PFSK-1 (cell line): ENCODE measurements around the gene PLK4.

Experiments used
- FOXP2 ChIP-seq: optimal IDR thresholded peaks from 2 replicates; pipeline ENCODE3; 2011; ENCODE audit warnings: borderline replicate concordance, control low read depth, inconsistent platforms; ENCODE audit not compliant: insufficient read depth; ENCODE audit errors: extremely low read length, extremely low read depth
- POLR2AphosphoS5 ChIP-seq: IDR thresholded peaks from 2 replicates; pipeline ENCODE4 v1.6.1; 2012; ENCODE audit warnings: low read depth, mild to moderate bottlenecking, control low read depth, low read length, moderate library complexity
- SIN3A ChIP-seq: IDR thresholded peaks from 2 replicates; pipeline ENCODE4 v1.6.1; 2012; ENCODE audit warnings: mild to moderate bottlenecking, low read length, moderate library complexity, borderline replicate concordance; ENCODE audit not compliant: insufficient read depth
- TAF1 ChIP-seq: IDR thresholded peaks from 2 replicates; pipeline ENCODE4 v1.6.1; 2012; ENCODE audit warnings: low read length, control low read depth, borderline replicate concordance; ENCODE audit not compliant: insufficient read depth
- TF ChIP-seq, protein P1 (sequence below), 2 experiments: IDR thresholded peaks; 2 replicates each; pipeline versions ENCODE4 v1.6.1 to v1.8.0; 2011 to 2012; ENCODE audit warnings: low read depth in 2 of 2, low read length in 2 of 2, control low read depth in 1 of 2, inconsistent platforms in 1 of 2, mild to moderate bottlenecking in 1 of 2, moderate library complexity in 1 of 2; ENCODE audit not compliant: insufficient read depth in 1 of 2

GRCh38 chr4:127922226-127922625 lies 41.5 kb downstream of the PLK4 start:
- TF ChIP-seq POLR2AphosphoS5 (no peak), TAF1 (no peak), SIN3A (no peak), FOXP2 (no peak)
- TF ChIP-seq, protein P1, sequence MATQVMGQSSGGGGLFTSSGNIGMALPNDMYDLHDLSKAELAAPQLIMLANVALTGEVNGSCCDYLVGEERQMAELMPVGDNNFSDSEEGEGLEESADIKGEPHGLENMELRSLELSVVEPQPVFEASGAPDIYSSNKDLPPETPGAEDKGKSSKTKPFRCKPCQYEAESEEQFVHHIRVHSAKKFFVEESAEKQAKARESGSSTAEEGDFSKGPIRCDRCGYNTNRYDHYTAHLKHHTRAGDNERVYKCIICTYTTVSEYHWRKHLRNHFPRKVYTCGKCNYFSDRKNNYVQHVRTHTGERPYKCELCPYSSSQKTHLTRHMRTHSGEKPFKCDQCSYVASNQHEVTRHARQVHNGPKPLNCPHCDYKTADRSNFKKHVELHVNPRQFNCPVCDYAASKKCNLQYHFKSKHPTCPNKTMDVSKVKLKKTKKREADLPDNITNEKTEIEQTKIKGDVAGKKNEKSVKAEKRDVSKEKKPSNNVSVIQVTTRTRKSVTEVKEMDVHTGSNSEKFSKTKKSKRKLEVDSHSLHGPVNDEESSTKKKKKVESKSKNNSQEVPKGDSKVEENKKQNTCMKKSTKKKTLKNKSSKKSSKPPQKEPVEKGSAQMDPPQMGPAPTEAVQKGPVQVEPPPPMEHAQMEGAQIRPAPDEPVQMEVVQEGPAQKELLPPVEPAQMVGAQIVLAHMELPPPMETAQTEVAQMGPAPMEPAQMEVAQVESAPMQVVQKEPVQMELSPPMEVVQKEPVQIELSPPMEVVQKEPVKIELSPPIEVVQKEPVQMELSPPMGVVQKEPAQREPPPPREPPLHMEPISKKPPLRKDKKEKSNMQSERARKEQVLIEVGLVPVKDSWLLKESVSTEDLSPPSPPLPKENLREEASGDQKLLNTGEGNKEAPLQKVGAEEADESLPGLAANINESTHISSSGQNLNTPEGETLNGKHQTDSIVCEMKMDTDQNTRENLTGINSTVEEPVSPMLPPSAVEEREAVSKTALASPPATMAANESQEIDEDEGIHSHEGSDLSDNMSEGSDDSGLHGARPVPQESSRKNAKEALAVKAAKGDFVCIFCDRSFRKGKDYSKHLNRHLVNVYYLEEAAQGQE (IDR thresholded peaks at IDR 0.05; ENCODE audit: insufficient read depth in 1 of 2, low read depth in 2 of 2, low read length in 2 of 2) = no peak
